Sigmoid colon (tissue), 3 donors: ENCODE data around the gene TANGO2.

Experiments
- POLR2A ChIP-seq, 2 donors: fragments of 450-650 bp; IDR thresholded peaks; one replicate each; pipeline ENCODE4 v1.6.1; 2016; ENCODE audit warnings: antibody characterized with exemption in 2 of 2, mild to moderate bottlenecking in 2 of 2, moderate library complexity in 2 of 2
- TF ChIP-seq, protein P1 (sequence below), 4 experiments: fragments of 450-650 bp in 3 of 4; fragments of 200-600 bp in 1 of 4; IDR thresholded peaks; one replicate each; pipeline ENCODE4 v1.5.1; 2016 to 2019; ENCODE audit warnings: antibody characterized with exemption in 4 of 4, mild to moderate bottlenecking in 3 of 4, moderate library complexity in 2 of 4

DNA sequence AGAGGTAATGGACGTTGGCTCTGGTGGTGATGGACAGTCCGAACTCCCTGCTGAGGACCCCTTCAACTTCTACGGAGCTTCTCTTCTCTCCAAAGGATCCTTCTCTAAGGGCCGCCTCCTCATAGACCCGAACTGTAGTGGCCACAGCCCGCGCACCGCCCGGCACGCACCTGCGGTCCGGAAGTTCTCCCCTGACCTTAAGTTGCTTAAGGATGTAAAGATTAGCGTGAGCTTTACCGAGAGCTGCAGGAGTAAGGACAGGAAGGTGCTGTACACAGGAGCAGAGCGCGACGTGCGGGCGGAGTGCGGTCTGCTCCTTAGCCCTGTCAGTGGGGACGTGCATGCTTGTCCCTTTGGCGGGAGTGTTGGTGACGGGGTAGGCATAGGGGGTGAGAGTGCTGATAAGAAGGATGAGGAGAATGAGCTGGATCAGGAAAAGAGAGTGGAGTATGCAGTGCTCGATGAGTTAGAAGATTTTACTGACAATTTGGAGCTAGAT is 65.2 kb downstream of the TANGO2 start:
- TF ChIP-seq, protein P1, sequence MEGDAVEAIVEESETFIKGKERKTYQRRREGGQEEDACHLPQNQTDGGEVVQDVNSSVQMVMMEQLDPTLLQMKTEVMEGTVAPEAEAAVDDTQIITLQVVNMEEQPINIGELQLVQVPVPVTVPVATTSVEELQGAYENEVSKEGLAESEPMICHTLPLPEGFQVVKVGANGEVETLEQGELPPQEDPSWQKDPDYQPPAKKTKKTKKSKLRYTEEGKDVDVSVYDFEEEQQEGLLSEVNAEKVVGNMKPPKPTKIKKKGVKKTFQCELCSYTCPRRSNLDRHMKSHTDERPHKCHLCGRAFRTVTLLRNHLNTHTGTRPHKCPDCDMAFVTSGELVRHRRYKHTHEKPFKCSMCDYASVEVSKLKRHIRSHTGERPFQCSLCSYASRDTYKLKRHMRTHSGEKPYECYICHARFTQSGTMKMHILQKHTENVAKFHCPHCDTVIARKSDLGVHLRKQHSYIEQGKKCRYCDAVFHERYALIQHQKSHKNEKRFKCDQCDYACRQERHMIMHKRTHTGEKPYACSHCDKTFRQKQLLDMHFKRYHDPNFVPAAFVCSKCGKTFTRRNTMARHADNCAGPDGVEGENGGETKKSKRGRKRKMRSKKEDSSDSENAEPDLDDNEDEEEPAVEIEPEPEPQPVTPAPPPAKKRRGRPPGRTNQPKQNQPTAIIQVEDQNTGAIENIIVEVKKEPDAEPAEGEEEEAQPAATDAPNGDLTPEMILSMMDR (IDR thresholded peaks at IDR 0.05), result no peak
- no peak for TF ChIP-seq POLR2A (IDR thresholded peaks at IDR 0.05)
